Fibroblast of skin of scalp (primary cell): ENCODE measurements around the gene SOHLH1.
A peak's percentile ranks its signal among the peaks of the same experiment; 100 is the strongest.
"Not testable (repeated sequence)": the region's sequence is repeated elsewhere in the genome, so short reads cannot be mapped to it uniquely, and the experiment has no call there.

Experiments
- DNase-seq: peaks from one replicate; pipeline ENCODE4 v3.0.0-alpha.2; 2013

Gene SOHLH1

GRCh38 chr9:135677641-135678168 lies 21.6 kb downstream of the SOHLH1 start:
- DNase-seq = no peak

GRCh38 chr9:135676891-135677290 lies 22.4 kb downstream of the SOHLH1 start:
- no peak for DNase-seq

GRCh38 chr9:135674977-135675376 lies 24.3 kb downstream of the SOHLH1 start:
- DNase-seq = no peak

GRCh38 chr9:135673941-135674340 lies 25.3 kb downstream of the SOHLH1 start:
- DNase-seq = no peak

- not testable (repeated sequence) for DNase-seq
These were observed 26.5 kb downstream of the SOHLH1 start for GRCh38 chr9:135672786-135673185.

- DNase-seq = no peak
These were observed 27.7 kb downstream of the SOHLH1 start for GRCh38 chr9:135671591-135672041.

- DNase-seq = no peak
These were observed 28.3 kb downstream of the SOHLH1 start for GRCh38 chr9:135670721-135671590.

GRCh38 chr9:135669616-135670285 lies 29.5 kb downstream of the SOHLH1 start:
- no peak for DNase-seq

- DNase-seq = not testable (repeated sequence)
These were observed 30.3 kb downstream of the SOHLH1 start for GRCh38 chr9:135669018-135669417.

GRCh38 chr9:135667463-135668001 lies 31.7 kb downstream of the SOHLH1 start:
- no peak for DNase-seq

GRCh38 chr9:135666534-135667462 lies 32.5 kb downstream of the SOHLH1 start:
- no peak for DNase-seq

GRCh38 chr9:135665795-135666189 lies 33.5 kb downstream of the SOHLH1 start:
- DNase-seq = no peak

GRCh38 chr9:135664801-135665794 lies 34.2 kb downstream of the SOHLH1 start:
- no peak for DNase-seq

GRCh38 chr9:135664266-135664665 lies 35.0 kb downstream of the SOHLH1 start:
- no peak for DNase-seq

GRCh38 chr9:135663857-135664256 lies 35.4 kb downstream of the SOHLH1 start:
- DNase-seq = no peak

- DNase-seq = no peak
These were observed 35.9 kb downstream of the SOHLH1 start for GRCh38 chr9:135663451-135663770.

- peak; percentile 22 for DNase-seq
These were observed 36.4 kb downstream of the SOHLH1 start, which contains the start of gene LCN9 for GRCh38 chr9:135662758-135663450. Gene LCN9 (plus strand): TSS chr9:135663309. CDS start chr9:135663322, 13 bp downstream.

- no peak for DNase-seq
These were observed 37.3 kb downstream of the SOHLH1 start for GRCh38 chr9:135661816-135662560.

GRCh38 chr9:135660407-135660806 lies 38.9 kb downstream of the SOHLH1 start:
- DNase-seq = no peak
